Measurements from ENCODE around the gene DOCK3. TPM values are rescaled to one million over a fixed set of nuclear protein-coding genes. Genes with fewer than 3 reads are reported as not detected.
"Not testable (repeated sequence)": the region's sequence is repeated elsewhere in the genome, so short reads cannot be mapped to it uniquely, and the experiment has no call there.

The DOCK3 gene
- total RNA-seq, 1 experiment from 2014 or later = 0.26 TPM

GRCh38 chr3:50708620-50709019 lies 33.9 kb downstream of the DOCK3 start:
- H3K9me3 ChIP-seq = no peaks in the 10 kb centered on the region
- no peak for DNase-seq
- H3K4me3 ChIP-seq = no peak overlapping the region
- H3K36me3 ChIP-seq = no peaks in the 10 kb centered on the region
- no peaks in the 10 kb centered on the region for H3K27me3 ChIP-seq

GRCh38 chr3:50714946-50715345 lies 40.2 kb downstream of the DOCK3 start:
- no peak for DNase-seq
- H3K36me3 ChIP-seq = no peaks in the 10 kb centered on the region
- no peaks in the 10 kb centered on the region for H3K9me3 ChIP-seq
- H3K4me3 ChIP-seq = no peak overlapping the region
- H3K27me3 ChIP-seq = no peaks in the 10 kb centered on the region

GRCh38 chr3:50724831-50725230 lies 50.1 kb downstream of the DOCK3 start:
- no peaks in the 10 kb centered on the region for H3K9me3 ChIP-seq
- H3K4me3 ChIP-seq = no peak overlapping the region
- no peaks in the 10 kb centered on the region for H3K27me3 ChIP-seq
- no peaks in the 10 kb centered on the region for H3K36me3 ChIP-seq
- DNase-seq = no peak

DNA sequence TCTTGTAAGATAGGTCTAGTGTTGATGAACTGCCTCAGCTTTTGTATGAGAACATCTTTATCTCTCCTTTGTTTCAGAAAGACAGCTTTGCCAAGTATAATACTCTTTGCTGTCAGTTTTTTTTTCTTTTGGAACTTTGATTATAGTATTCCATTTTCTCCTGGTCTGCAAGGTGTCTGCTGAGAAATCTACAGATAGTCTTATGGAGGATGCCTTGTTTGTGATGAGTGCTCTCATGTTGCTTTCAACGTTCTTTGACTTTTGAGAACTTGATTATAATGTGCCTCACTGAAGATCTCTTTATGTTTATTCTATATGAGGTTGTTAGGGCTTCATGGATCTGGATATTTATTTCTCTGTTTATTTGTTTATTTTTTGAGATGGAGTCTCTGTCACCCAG lies 60.3 kb downstream of the DOCK3 start:
- no peaks in the 10 kb centered on the region for H3K27me3 ChIP-seq
- H3K4me3 ChIP-seq = no peak overlapping the region
- no peaks in the 10 kb centered on the region for H3K9me3 ChIP-seq
- no peaks in the 10 kb centered on the region for H3K36me3 ChIP-seq
- no peak for DNase-seq

DNA sequence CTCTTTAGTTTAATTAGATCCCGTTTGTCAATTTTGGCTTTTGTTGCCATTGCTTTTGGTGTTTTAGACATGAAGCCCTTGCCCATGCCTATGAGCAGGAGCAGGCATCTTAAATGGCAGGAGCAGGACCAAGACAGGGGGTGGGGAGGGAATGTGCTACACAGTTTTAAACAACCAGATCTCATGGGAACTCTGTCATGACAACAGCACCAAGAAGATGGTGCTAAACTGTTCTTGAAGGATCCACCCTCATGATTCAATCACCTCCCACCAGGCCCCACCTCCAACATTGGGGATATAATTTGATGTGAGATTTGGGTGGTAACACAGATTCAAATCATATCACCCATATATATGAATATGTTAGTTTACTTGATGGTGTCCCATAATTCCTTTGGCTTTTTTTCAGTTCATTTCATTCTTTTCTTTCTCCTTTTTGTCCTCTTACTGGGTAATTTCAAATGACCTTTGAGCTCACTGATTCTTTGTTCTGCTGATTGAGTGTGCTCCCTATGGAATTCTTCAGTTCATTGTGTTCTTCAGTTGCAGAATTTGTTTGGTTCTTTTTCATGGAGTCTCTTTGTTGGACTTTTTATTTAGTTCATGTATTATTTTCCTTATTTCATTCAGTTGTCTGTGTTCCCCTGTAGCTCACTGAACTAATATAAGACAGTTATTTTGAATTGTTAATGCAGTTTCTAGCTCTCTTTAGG lies 62.6 kb downstream of the DOCK3 start:
- no peaks in the 10 kb centered on the region for H3K27me3 ChIP-seq
- no peak for DNase-seq
- H3K9me3 ChIP-seq = no peaks in the 10 kb centered on the region
- H3K36me3 ChIP-seq = no peaks in the 10 kb centered on the region
- H3K4me3 ChIP-seq = no peak overlapping the region

GRCh38 chr3:50737906-50738598 lies 63.3 kb downstream of the DOCK3 start:
- no peak overlapping the region for H3K4me3 ChIP-seq
- no peaks in the 10 kb centered on the region for H3K27me3 ChIP-seq
- H3K36me3 ChIP-seq = no peaks in the 10 kb centered on the region
- H3K9me3 ChIP-seq = no peaks in the 10 kb centered on the region
- DNase-seq = no peak

GRCh38 chr3:50743643-50744042 lies 68.9 kb downstream of the DOCK3 start:
- Histone ChIP-seq H3K4me3 (no peak overlapping the region), H3K9me3 (no peaks in the 10 kb centered on the region), H3K27me3 (no peaks in the 10 kb centered on the region), H3K36me3 (no peaks in the 10 kb centered on the region)
- no peak for DNase-seq

- H3K9me3 ChIP-seq = no peaks in the 10 kb centered on the region
- no peak for DNase-seq
Measured at GRCh38 chr3:50749822-50750221, 75.1 kb downstream of the DOCK3 start.

DNA sequence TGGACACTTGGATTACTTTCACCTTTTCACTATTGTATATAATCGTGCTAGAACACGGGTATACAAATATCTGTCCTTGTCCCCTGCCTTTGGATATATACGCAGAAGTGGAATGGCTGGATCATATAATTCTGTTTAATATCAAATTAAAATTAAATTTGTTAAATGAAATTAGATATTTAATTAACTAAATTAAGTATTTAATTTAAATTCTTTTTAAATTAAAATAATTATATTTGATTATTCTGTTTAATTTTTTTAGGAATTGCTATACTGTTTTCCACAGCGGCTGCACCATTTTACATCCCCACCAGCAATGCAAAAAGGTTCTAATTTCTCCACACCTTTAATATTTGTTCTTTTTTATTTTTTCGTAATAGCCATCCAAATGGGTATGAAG lies 84.3 kb downstream of the DOCK3 start:
- no peaks in the 10 kb centered on the region for H3K27me3 ChIP-seq
- H3K9me3 ChIP-seq = no peaks in the 10 kb centered on the region
- no peak overlapping the region for H3K4me3 ChIP-seq
- H3K36me3 ChIP-seq = no peaks in the 10 kb centered on the region
- no peak for DNase-seq

More at GRCh38 chr3:50749822-50750221, 75.1 kb downstream of the DOCK3 start:
- Histone ChIP-seq H3K27me3 (no peaks in the 10 kb centered on the region), H3K4me3 (no peak overlapping the region), H3K36me3 (no peaks in the 10 kb centered on the region)

DNA sequence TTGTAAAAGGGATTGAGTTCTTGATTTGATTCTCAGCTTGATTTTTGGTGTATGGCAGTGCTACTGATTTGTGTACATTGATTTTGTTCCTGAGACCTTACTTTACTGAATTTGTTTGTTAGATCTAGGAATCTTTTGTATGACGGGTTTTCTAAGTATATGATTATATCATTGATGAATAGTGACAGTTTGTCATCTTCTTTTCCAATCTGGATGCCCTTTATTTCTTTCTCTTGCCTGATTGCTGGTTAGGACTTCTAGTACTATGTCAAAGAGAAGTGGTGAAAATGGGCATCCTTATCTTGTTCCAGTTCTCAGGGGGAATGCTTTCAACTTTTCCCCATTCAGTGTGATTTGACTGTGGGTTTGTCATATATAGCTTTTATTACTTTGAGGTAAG lies 103.0 kb downstream of the DOCK3 start:
- Histone ChIP-seq H3K9me3 (no peaks in the 10 kb centered on the region), H3K4me3 (no peak overlapping the region), H3K27me3 (no peaks in the 10 kb centered on the region), H3K36me3 (no peaks in the 10 kb centered on the region)
- no peak for DNase-seq

GRCh38 chr3:50781766-50782165 lies 107.0 kb downstream of the DOCK3 start:
- H3K9me3 ChIP-seq, DNase-seq, H3K36me3 ChIP-seq, H3K27me3 ChIP-seq, H3K4me3 ChIP-seq: not testable (repeated sequence)

GRCh38 chr3:50786631-50787030 lies 111.9 kb downstream of the DOCK3 start:
- Histone ChIP-seq H3K36me3 (no peaks in the 10 kb centered on the region), H3K4me3 (no peak overlapping the region), H3K27me3 (no peaks in the 10 kb centered on the region), H3K9me3 (no peaks in the 10 kb centered on the region)
- DNase-seq = no peak

DNA sequence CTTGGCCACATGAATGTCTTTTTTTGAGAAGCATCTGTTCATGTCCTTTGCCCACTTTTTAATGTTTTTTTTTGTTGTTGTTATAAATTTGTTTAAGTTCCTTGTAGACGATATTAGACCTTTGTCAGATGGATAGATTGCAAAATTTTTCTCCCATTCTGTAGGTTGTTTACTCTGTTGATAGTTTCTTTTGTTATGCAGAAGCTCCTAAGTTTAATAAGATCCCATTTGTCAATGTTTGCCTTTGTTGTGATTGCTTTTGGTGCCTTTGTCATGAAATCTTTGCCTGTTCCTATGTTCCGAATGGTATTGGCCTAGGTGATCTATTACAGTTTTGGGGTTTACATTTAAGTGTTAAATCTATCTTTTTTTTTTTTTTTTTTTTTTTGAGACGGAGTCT lies 116.2 kb downstream of the DOCK3 start:
- not testable (repeated sequence) for H3K9me3 ChIP-seq, H3K27me3 ChIP-seq, H3K36me3 ChIP-seq, DNase-seq, H3K4me3 ChIP-seq

DNA sequence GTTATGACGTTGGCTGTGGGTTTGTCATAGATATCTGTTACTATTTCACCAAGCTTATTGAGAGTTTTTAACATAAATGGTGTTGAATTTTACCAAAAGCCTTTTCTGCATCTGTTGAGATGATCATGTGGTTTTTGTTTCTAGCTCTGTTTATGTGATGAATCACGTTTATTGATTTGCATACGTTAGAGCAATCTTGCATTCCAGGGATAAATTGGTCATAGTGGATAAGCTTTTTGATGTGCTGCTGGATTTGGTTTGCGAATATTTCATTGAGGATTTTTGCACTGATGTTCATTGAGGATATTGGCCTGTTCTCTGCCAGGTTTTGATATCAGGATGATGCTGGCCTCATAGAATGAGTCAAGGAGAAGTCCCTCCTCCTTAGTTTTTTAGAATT lies 117.8 kb downstream of the DOCK3 start:
- no peak for DNase-seq
- H3K9me3 ChIP-seq = no peaks in the 10 kb centered on the region
- H3K4me3 ChIP-seq = no peak overlapping the region
- no peaks in the 10 kb centered on the region for H3K27me3 ChIP-seq
- no peaks in the 10 kb centered on the region for H3K36me3 ChIP-seq

- H3K4me3 ChIP-seq, H3K36me3 ChIP-seq, H3K27me3 ChIP-seq, H3K9me3 ChIP-seq, DNase-seq: not testable (repeated sequence)
Measured at GRCh38 chr3:50803805-50804204, 129.1 kb downstream of the DOCK3 start.

GRCh38 chr3:50804376-50804775 lies 129.6 kb downstream of the DOCK3 start:
- H3K36me3 ChIP-seq, H3K27me3 ChIP-seq, DNase-seq, H3K9me3 ChIP-seq, H3K4me3 ChIP-seq: not testable (repeated sequence)

DNA sequence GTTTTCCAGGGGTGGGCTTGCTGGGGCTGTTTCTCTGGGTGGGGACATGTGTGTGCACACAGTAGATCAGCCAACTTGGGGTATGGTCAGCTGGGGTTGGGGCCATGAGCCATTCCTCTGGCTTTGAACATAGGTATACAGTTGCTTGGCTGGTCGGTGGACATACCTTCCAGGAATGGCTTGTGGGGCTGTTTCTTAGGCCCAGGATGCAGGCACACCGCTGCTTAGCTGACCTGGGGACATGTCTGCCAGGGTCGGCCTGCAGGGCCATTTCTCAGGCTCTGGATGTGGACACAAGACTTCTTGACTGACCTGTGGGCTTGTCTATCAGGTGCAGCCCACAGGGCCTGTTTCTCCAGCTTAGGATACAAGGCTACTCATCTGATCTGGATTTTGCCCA lies 130.6 kb downstream of the DOCK3 start:
- H3K4me3 ChIP-seq = no peak overlapping the region
- H3K36me3 ChIP-seq = no peaks in the 10 kb centered on the region
- H3K27me3 ChIP-seq = no peaks in the 10 kb centered on the region
- no peak for DNase-seq
- H3K9me3 ChIP-seq = no peaks in the 10 kb centered on the region

GRCh38 chr3:50806031-50806430 lies 131.3 kb downstream of the DOCK3 start:
- H3K4me3 ChIP-seq = no peak overlapping the region
- no peaks in the 10 kb centered on the region for H3K36me3 ChIP-seq
- H3K9me3 ChIP-seq = no peaks in the 10 kb centered on the region
- no peaks in the 10 kb centered on the region for H3K27me3 ChIP-seq
- DNase-seq = no peak
